Jurkat, Clone E6-1 (cell line): Measurements from ENCODE around the gene HDHD5.

ENCODE experiments used
- DNase-seq: peaks from one replicate; pipeline ENCODE4 v3.0.0-alpha.2; 2011; ENCODE audit warnings: low read depth, low spot score
- H3K4me3 ChIP-seq: 2 replicates; pipeline ENCODE4 v1.5.1; 2011; ENCODE audit warnings: mild to moderate bottlenecking, low read length, control low read depth, moderate library complexity

The HDHD5 gene

DNA sequence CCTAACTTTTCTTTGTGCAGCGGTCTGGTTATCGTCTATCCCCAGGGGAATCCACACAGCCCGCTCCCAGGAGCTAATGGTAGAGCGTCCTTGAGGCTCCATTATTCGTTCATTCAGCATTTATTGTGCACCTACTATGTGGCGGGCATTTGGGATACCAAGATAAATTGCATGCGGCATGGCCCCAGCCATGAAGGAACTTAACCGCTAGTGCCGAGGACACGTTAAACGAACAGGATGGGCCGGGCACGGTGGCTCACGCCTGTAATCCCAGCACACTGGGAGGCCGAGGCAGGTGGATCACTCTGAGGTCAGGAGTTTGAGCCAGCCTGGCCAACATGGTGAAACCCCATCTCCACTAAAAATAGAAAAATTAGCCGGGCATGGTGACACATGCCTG lies 49.1 kb downstream of the HDHD5 start:
- DNase-seq, result no peak
- H3K4me3 ChIP-seq, result no peak overlapping the region

DNA sequence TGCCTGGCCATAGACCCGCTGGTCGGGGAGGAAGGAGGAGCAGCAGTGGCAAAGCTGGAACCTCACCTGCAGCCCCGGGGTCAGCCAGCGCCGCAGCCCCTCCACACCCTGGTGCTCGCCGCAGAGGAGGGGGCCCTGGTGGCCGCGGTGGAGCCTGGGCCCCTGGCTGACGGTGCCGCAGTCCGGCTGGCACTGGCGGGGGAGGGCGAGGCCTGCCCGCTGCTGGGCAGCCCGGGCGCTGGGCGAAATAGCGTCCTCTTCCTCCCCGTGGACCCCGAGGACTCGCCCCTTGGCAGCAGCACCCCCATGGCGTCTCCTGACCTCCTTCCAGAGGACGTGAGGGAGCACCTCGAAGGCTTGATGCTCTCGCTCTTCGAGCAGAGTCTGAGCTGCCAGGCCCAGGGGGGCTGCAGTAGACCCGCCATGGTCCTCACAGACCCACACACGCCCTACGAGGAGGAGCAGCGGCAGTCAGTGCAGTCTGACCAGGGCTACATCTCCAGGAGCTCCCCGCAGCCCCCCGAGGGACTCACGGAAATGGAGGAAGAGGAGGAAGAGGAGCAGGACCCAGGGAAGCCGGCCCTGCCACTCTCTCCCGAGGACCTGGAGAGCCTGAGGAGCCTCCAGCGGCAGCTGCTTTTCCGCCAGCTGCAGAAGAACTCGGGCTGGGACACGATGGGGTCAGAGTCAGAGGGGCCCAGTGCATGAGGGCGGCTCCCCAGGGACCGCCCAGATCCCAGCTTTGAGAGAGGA lies 49.8 kb downstream of the HDHD5 start:
- H3K4me3 ChIP-seq, result no peak overlapping the region

DNA sequence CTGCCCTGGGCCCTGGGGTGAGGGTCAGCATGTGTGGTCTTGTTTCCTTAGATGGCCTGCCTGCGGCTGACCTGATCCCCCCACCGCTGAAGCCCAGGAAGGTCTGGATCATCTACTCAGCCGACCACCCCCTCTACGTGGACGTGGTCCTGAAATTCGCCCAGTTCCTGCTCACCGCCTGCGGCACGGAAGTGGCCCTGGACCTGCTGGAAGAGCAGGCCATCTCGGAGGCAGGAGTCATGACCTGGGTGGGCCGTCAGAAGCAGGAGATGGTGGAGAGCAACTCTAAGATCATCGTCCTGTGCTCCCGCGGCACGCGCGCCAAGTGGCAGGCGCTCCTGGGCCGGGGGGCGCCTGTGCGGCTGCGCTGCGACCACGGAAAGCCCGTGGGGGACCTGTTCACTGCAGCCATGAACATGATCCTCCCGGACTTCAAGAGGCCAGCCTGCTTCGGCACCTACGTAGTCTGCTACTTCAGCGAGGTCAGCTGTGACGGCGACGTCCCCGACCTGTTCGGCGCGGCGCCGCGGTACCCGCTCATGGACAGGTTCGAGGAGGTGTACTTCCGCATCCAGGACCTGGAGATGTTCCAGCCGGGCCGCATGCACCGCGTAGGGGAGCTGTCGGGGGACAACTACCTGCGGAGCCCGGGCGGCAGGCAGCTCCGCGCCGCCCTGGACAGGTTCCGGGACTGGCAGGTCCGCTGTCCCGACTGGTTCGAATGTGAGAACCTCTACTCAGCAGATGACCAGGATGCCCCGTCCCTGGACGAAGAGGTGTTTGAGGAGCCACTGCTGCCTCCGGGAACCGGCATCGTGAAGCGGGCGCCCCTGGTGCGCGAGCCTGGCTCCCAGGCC lies 50.6 kb downstream of the HDHD5 start:
- no peak for DNase-seq
- H3K4me3 ChIP-seq, result no peak overlapping the region

More for the DNA sequence above, 49.8 kb downstream of the HDHD5 start:
- DNase-seq, result no peak

DNA sequence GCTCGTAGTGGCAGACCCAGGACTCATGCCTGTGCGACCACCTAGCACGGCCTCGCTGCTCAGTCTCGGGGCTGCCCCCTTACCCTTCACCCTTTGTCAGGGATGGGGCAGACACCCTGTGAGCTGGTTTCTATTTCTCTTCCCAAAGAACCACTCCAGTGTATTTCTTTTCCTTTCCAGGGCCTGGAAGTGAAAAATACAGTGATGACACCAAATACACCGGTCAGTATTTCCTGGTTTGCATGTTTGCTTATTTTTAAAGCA lies 51.6 kb downstream of the HDHD5 start:
- H3K4me3 ChIP-seq, result no peak overlapping the region
- no peak for DNase-seq

DNA sequence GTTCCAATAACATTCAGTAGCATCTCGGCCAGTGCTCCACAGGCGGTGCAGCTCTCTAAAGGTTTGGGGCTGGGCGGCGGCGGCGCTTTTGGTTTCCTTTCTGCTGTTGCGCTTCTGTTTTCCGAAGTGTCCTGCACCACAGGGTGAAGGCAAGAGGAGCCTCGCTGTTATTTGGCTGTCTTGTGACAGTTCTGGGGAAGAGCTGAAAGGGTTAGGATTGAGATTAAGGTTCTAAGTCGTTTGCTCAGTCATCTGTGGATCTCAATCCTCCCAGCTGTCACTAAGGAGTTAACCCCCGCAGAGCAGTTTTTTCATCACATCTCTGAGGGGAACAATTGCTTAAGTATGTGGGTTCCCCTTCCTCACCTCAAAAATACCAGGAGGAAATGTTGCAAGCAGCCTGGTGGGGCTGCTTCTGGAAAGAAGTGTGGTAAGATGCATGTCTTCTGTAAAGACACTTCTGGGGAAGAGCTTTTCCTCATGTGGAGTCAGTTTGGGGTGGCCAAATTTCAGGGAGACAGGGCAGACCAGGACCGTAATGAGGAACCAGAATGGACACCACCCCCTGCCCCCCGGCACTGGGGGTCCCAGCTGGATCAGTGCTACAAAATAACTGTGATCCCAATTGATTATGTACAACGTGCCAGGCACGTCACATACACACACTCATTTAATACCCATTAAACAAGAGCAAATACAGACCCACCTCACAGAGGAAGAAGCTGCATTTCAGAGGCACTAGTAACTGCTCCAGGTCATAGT lies 52.1 kb downstream of the HDHD5 start:
- no peak for DNase-seq
- no peak overlapping the region for H3K4me3 ChIP-seq

DNA sequence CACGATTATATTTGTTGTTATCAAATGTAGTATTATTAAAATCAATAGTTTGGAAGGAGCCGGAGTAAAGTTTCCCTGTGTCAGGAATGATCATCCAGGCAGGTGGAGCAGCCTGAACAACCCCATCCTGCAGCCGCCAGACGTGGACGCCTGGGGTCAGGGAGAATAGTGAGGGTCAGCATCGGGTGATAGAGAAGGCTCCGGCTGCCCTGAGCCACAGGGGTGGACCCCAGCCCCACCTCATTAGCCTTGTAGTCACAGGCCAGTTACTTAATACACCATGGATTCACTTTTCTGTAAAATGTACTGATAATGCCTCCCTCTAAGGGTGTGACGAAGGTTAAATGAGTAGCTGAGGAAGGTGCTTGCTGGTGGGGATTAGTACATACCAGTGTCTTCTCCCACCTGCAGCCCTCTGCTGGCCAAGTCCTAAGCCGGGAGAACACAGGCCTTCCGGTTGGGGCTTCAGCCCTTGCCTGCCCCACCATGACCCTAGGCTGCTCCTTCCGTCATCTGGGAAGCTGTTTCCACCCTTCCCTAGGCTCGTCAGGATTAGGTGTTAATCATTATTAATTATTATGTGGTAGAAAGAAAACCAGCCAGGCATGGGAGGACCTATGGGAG lies 52.8 kb downstream of the HDHD5 start:
- no peak for DNase-seq
- H3K4me3 ChIP-seq, result no peak overlapping the region

DNA sequence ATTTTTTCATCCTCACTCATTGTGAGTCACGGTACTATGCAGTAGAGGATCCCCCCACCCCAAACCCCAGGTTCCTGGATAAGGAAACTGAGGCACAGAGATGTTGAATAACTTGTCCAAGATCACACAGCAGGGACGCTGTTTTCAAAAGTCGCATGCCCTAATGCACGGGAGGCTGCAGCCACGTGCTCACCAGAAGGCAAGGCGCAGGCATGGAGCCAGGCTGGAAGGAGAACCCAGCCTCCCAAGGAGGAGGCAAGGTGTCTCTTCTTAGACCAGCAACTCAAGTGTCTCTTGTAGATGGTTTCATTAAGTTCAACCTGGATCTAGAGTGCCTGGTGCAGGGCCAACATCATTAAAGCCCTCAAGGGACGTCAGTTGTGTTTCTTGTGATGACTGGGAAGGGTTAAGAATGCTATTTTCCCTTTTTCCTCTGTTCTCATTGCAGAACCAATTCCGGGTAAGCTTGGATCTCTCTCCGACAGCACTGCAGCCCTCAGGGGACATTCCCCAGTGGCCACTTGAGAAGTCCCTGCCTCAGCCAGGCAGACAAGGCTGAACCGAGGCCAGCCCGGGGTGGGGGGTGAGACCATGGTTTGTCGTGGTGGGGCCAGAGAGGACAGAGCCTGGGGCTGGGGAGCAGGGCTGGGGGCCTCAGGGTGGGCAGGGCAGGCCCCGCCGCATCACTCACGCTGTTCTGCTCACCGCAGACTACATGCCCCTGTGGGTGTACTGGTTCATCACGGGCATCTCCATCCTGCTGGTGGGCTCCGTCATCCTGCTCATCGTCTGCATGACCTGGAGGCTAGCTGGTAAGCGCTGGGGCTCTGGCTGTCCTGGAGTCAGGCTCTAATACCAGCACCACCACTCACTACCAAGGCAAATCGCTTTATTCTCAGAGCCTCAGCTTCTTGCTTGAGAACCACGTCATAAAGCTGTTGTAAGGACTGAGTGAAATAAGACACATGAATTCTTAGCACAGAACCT lies 53.6 kb downstream of the HDHD5 start:
- no peak for DNase-seq
- no peak overlapping the region for H3K4me3 ChIP-seq

DNA sequence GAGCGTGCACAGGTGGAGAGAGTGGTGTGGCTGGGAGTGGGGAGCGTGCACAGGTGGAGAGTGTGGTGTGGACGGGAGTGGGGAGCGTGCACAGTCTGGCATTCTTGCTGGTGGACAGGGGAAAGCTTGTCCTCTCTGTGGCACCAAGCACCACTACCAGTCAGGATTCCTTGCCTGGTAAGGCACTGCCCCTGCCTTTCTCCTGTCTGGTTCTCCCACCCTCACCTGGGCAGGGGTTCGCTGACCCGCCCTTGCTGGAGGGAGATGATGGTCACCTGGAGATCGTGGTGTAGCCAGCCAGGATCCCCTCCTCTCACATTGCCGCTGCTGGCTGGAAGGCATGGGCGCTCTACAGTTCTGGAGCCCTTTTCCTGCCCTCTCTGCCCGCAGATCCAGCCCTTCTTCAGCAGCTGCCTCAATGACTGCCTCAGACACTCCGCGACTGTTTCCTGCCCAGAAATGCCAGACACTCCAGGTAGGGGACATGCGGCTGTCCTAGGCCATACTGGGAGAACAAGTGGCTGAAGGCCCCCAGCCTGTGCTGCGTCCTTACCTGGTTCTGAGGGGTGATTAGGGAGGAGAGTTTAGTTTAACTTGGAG lies 54.6 kb downstream of the HDHD5 start:
- no peak for DNase-seq
- no peak overlapping the region for H3K4me3 ChIP-seq

GRCh38 chr22:17103351-17103750 lies 55.7 kb downstream of the HDHD5 start:
- no peak for DNase-seq
- no peak overlapping the region for H3K4me3 ChIP-seq

DNA sequence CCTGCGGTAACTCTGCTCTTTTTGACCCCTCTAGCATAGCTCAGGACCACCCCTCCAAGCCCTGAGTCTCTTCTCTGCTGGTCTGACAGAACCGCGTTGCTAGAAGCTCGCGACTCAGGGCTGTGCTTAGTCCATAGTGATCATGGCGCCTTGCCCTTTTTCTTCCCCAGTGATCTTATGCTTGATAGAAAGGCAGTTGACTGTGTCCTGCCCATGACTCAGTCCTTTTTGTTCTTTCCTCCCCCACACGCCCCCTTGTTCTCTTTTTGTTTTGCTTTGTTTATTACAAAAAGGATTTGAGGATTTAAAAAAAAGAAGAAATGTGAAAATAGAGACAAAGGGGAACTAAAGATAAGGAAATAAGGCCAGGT lies 56.8 kb downstream of the HDHD5 start:
- H3K4me3 ChIP-seq, result no peak overlapping the region
- no peak for DNase-seq

GRCh38 chr22:17101475-17102296 lies 57.4 kb downstream of the HDHD5 start:
- DNase-seq, result no peak
- H3K4me3 ChIP-seq, result no peak overlapping the region; the same call in 1 of the 2 replicates

DNA sequence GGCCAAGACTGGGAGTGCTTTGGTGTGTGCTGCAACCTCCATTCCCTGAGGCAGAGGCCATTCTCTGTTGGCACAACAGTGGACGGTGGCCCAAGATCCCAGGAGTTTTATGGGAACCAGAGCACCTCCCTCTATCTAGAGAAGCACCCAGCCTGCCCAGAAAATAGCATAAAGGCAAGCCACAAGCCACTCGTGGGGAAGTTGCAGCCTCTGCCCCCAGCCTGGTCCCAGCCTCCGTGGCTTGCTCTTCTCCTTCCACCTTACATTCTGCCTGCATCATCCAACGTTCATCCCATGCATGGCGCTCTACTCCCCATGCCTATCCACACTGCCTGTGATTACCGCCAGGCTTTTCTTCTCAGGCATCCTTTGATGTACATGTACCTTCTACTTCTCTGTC lies 58.5 kb downstream of the HDHD5 start:
- no peak for DNase-seq
- H3K4me3 ChIP-seq, result no peak overlapping the region

DNA sequence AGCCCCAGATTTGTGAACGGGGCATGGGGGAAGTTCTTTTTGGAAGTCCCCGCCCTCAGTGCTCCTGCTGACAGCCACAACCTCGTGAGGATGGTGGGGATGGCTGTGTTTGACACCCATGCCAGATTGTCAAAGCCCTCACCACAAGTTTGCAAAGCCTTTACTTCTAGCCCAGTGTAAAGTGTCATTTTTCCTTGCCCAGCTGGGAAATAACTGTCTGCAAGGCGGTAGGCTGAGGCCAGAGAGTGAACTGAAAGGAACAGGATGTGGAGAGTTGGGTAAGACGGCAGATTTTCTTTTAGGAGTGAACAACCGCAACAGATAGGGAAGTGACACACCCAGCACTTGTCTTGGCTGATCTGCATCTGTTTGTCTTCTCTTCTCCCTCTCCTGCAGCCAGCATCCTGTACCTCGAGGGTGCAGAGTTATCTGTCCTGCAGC lies 60.7 kb downstream of the HDHD5 start:
- peak; percentile 99 for DNase-seq
- peak overlapping the region; percentile 27; the same call in 1 of the 2 replicates for H3K4me3 ChIP-seq

DNA sequence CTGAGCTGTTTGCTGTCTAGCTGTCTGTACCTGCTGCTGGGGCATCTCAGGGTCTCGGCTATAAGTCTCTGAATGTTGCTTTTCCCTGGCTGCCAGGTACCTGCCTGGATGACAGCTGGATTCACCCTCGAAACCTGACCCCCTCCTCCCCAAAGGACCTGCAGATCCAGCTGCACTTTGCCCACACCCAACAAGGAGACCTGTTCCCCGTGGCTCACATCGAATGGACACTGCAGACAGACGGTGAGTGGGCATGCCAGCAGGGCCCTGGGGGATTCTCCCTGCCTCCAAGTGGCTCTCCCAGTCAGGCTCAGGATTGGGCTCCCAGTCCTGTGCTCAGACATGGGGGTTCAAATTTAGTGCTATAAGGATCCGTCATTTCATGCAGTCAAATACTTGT lies 61.4 kb downstream of the HDHD5 start:
- no peak for DNase-seq
- peak overlapping the region; percentile 3; the same call in 1 of the 2 replicates for H3K4me3 ChIP-seq

GRCh38 chr22:17097062-17097461 lies 62.0 kb downstream of the HDHD5 start:
- no peak for DNase-seq
- H3K4me3 ChIP-seq, result no peak overlapping the region

GRCh38 chr22:17096071-17096470 lies 63.0 kb downstream of the HDHD5 start:
- DNase-seq, result no peak
- no peak overlapping the region for H3K4me3 ChIP-seq

DNA sequence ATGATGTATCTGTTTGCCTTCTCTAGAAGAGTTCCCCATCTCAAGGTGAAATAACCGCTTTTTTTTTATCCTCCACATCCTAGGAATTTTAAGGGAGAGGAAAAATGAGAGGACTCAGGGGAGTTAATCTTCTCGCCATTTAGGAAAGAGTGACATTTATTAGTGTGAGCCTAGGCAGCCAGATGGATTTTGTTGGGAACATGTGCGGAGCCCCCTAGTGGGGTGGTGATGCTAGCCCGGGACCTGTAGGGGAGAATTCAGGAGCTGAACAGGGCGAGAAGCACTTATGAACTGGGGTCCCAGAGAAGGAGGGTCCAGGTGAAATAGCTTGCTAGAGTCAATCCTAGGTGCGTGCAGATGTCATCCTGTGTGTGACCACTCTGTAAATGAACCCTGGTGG lies 63.5 kb downstream of the HDHD5 start:
- DNase-seq, result no peak
- no peak overlapping the region for H3K4me3 ChIP-seq
